Measurements from ENCODE around the gene PLAAT3. TPM values are rescaled to one million over a fixed set of nuclear protein-coding genes. Genes with fewer than 3 reads are reported as not detected.
"Not testable (repeated sequence)": the region's sequence is repeated elsewhere in the genome, so short reads cannot be mapped to it uniquely, and the experiment has no call there.

Gene PLAAT3
- total RNA-seq, 1 donor from 2014 or later: 158 TPM

- DNase-seq (ENCODE audit: low spot score); intact Hi-C loops (cut with DNase I); ATAC-seq: not testable (repeated sequence)
These were observed 85.4 kb downstream of the PLAAT3 start for GRCh38 chr11:63528729-63529278.

- intact Hi-C loops (cut with DNase I); ATAC-seq; DNase-seq (ENCODE audit: low spot score): not testable (repeated sequence)
These were observed 86.1 kb downstream of the PLAAT3 start for GRCh38 chr11:63528156-63528555.

- ATAC-seq (no peak), DNase-seq (ENCODE audit: low spot score) (no peak)
- intact Hi-C loops (cut with DNase I): no loop called here
These were observed 86.6 kb downstream of the PLAAT3 start for GRCh38 chr11:63527667-63528066.

Other genes with a start within 250 kb of the PLAAT3 start
- gene SLC22A9, start 244.6 kb downstream of the PLAAT3 start, total RNA-seq: not detected
- gene PLAAT5, start 123.3 kb downstream of the PLAAT3 start, total RNA-seq: 17.7 TPM
- 9.2 TPM for gene LGALS12, start 108.3 kb downstream of the PLAAT3 start, total RNA-seq
- gene PLAAT4, start 77.6 kb downstream of the PLAAT3 start, total RNA-seq: 36.7 TPM
- not detected for gene PLAAT2, start 51.1 kb downstream of the PLAAT3 start, total RNA-seq
- 89.3 TPM for gene ATL3, start 56.9 kb upstream of the PLAAT3 start, total RNA-seq
- gene RTN3, start 67.1 kb upstream of the PLAAT3 start, total RNA-seq: 101 TPM
- 30.2 TPM for gene ZFTA, start 154.3 kb upstream of the PLAAT3 start, total RNA-seq
- 16.0 TPM for gene SPINDOC, start 199.0 kb upstream of the PLAAT3 start, total RNA-seq
- gene MARK2, start 224.7 kb upstream of the PLAAT3 start, total RNA-seq: 29.8 TPM